Gastroesophageal sphincter (tissue), 4 donors: ENCODE results near the gene ECHS1. TPM values are rescaled to one million over a fixed set of nuclear protein-coding genes. Genes with fewer than 3 reads are reported as not detected.
A peak's percentile ranks its signal among the peaks of the same experiment; 100 is the strongest.

Source experiments
- ATAC-seq: fragments of 150-250 bp; one replicate; pipeline ENCODE4 v1.9.1; 2016; ENCODE audit warnings: mild to moderate bottlenecking, moderate library complexity
- H3K27ac ChIP-seq, 4 donors: fragments of 200-600 bp; sonication (generic) in 3 of 4; 1 replicate in 3 of 4; 2 replicates in 1 of 4; pipeline ENCODE4 v1.5.1; 2016 to 2019
- H3K27me3 ChIP-seq: fragments of 200-600 bp; sonication (generic); one replicate; pipeline ENCODE4 v1.5.1; 2019
- H3K36me3 ChIP-seq, 2 donors: fragments of 200-600 bp; sonication (generic); one replicate each; pipeline ENCODE4 v1.5.1; 2019; ENCODE audit warnings: control low read depth in 1 of 2
- H3K4me1 ChIP-seq, 3 donors: fragments of 200-600 bp; sonication (generic); 1 replicate in 2 of 3; 2 replicates in 1 of 3; pipeline ENCODE4 v1.5.1; 2016 to 2019; ENCODE audit warnings: control low read depth in 2 of 3
- H3K4me3 ChIP-seq, 2 donors: fragments of 200-600 bp; sonication (generic); one replicate each; pipeline ENCODE4 v1.5.1; 2019; ENCODE audit warnings: mild to moderate bottlenecking in 1 of 2, moderate library complexity in 1 of 2
- H3K9me3 ChIP-seq, 3 donors: fragments of 200-600 bp; sonication (generic); one replicate each; pipeline ENCODE4 v1.5.1; 2017 to 2019; ENCODE audit warnings: control low read depth in 2 of 3
- EP300 ChIP-seq: sonication (generic); formaldehyde crosslinking; IDR thresholded peaks from one replicate; pipeline ENCODE4 v1.6.1; 2017; ENCODE audit warnings: antibody characterized with exemption, mild to moderate bottlenecking
- POLR2A ChIP-seq, 2 donors: fragments of 450-650 bp; IDR thresholded peaks; one replicate each; pipeline ENCODE4 v1.6.1; 2017; ENCODE audit warnings: antibody characterized with exemption in 2 of 2, mild to moderate bottlenecking in 2 of 2, moderate library complexity in 1 of 2
- POLR2AphosphoS5 ChIP-seq: sonication (generic); formaldehyde crosslinking; IDR thresholded peaks from one replicate; pipeline ENCODE4 v1.6.1; 2017; ENCODE audit warnings: antibody characterized with exemption
- WGBS, 2 donors: methylation state at CpG; one replicate each; pipeline ENCODE4 v1.1.5; 2018; ENCODE audit warnings: low coverage in 1 of 2; 5-methylcytosine and 5-hydroxymethylcytosine counted together
- total RNA-seq, 4 donors: library from RNA; depleted of rRNA; stranded (reverse); fragments of >200 nt; gene quantifications; one replicate each; pipeline ENCODE4 v1.1.0, GENCODE V29; 2016
- TF ChIP-seq, protein P1 (sequence below), 4 experiments: fragments of 200-600 bp in 2 of 4; fragments of 450-650 bp in 2 of 4; sonication (generic) in 1 of 4; IDR thresholded peaks; one replicate each; pipeline ENCODE4 v1.5.1; 2017 to 2019; ENCODE audit warnings: antibody characterized with exemption in 4 of 4, mild to moderate bottlenecking in 2 of 4, moderate library complexity in 2 of 4

Gene ECHS1
- total RNA-seq, 4 donors from 2014 or later = 67.7 to 81.8 (median 72.4) TPM

DNA sequence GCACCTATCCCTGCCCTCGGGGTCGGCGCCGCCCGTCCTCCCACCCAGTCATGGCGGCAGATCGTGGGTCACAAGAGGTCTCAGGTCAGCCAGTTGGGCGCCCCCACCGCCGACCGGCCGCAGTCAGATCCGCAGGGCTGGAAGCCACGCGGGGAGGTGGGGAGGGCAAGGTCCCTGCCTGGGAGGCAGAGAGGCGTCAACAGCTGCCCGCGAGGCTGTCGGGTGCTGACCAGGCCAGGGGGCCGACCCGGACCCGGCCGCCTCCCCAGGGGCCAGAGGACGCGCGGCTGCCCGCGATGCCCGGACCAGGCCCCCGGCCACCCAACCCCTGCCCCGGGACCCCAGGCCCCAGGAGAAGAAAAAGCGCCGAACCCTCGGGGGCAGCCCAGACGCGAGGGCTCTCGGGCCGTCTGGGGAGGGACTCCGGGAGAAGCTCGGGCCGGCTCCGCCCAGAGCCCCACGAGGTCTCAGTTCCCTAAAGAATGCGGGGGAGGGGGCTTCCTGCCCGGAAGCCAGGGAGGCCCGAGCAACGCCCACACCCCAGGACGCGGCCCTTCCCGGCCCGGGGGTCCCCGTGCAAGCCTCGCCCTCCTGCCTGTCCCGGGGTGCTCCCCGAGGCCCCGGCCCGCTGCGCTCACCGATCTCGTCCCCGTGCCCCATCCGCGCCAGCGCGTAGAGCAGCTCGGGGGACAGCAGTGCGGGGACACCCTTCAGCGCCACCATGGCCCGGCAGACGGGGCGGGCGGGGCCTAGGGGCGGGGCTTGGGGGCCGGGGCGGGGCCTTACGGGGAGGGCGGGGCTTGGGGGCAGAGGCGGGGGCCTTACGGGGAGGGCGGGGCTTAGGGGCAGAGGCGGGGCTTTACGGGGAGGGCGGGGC, 15.6 kb downstream of the ECHS1 start, which contains the start of gene FUOM:
Gene FUOM (minus strand): TSS at position 735 of the 877 bp plus-strand sequence. CDS start 12 bp downstream, at position 723.
- Histone ChIP-seq H3K36me3 (peaks cover 0 to 23% of the 10 kb centered on the region in 2 donors), H3K9me3 (no peaks in the 10 kb centered on the region), H3K4me3 (peak within 1 kb of the TSS; percentile 45 to 69), H3K27ac (peak within 1 kb of the TSS in 3 of 4 donors; percentile 62 to 76 (median 66)), H3K27me3 (peaks cover 42% of the 10 kb centered on the region), H3K4me1 (peaks cover 0 to 24% (median 11%) of the 10 kb centered on the region in 3 donors)
- WGBS, 2 donors = no CpG with 5 or more reads among the region's 83 CpGs
- peak; percentile 60 for ATAC-seq
- peak in 1 of 2 donors; percentile 27 for TF ChIP-seq POLR2A (IDR thresholded peaks at IDR 0.05)
- no peak for TF ChIP-seq POLR2AphosphoS5
- TF ChIP-seq, protein P1, sequence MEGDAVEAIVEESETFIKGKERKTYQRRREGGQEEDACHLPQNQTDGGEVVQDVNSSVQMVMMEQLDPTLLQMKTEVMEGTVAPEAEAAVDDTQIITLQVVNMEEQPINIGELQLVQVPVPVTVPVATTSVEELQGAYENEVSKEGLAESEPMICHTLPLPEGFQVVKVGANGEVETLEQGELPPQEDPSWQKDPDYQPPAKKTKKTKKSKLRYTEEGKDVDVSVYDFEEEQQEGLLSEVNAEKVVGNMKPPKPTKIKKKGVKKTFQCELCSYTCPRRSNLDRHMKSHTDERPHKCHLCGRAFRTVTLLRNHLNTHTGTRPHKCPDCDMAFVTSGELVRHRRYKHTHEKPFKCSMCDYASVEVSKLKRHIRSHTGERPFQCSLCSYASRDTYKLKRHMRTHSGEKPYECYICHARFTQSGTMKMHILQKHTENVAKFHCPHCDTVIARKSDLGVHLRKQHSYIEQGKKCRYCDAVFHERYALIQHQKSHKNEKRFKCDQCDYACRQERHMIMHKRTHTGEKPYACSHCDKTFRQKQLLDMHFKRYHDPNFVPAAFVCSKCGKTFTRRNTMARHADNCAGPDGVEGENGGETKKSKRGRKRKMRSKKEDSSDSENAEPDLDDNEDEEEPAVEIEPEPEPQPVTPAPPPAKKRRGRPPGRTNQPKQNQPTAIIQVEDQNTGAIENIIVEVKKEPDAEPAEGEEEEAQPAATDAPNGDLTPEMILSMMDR (IDR thresholded peaks at IDR 0.05) = no peak
- TF ChIP-seq EP300 = no peak

DNA sequence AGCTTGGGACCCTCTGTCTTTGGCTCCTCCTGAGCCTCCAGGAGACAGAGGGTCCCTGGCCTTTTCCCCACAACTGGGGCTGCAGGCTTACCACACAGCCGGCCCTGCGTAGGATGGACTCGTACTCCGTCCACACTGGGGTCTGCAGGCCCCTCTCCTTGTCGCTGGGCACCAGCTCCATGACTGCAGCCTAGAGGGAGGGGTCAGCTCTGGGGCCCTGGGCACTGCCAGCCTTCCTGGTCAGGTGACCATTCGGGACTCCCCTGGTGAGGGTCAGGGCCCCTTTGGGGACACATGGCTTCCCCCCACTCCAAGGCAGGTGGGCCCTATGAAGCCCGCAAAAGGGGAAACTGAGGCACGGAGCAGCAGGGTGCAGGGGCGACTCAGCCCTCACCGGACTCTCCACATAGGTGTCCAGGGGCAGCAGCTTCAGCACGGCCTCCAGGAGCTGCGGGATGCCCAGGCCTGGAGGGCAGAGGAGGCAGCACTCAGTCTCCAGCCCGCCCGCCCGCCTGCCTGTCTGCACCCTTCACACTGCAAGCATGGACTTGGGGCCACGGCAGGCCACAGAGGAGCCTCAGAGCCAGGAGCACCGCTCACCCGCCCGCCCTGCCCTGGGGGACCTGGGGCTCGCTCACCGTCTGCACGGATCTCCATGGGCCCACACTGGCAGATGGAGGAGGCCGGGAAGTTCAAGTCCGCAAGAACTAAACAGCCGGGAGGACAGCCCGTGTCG, 16.4 kb downstream of the ECHS1 start:
- TF ChIP-seq EP300 (no peak), POLR2AphosphoS5 (no peak), POLR2A (IDR thresholded peaks at IDR 0.05) (no peak)
- TF ChIP-seq, protein P1 (IDR thresholded peaks at IDR 0.05) = no peak
- no peaks in the 10 kb centered on the region for H3K9me3 ChIP-seq
- H3K36me3 ChIP-seq = peaks cover 0 to 15% of the 10 kb centered on the region in 2 donors
- H3K27me3 ChIP-seq = peaks cover 47% of the 10 kb centered on the region
- peak overlapping the region; percentile 45 to 69 for H3K4me3 ChIP-seq
- H3K4me1 ChIP-seq = peaks cover 0 to 24% (median 11%) of the 10 kb centered on the region in 3 donors
- ATAC-seq = no peak
- 0% methylated on average over 2 of the region's 27 CpGs; no CpG with 5 or more reads in 1 of the 2 donors for WGBS, 2 donors
- H3K27ac ChIP-seq = peak overlapping the region in 1 of 4 donors; percentile 76

DNA sequence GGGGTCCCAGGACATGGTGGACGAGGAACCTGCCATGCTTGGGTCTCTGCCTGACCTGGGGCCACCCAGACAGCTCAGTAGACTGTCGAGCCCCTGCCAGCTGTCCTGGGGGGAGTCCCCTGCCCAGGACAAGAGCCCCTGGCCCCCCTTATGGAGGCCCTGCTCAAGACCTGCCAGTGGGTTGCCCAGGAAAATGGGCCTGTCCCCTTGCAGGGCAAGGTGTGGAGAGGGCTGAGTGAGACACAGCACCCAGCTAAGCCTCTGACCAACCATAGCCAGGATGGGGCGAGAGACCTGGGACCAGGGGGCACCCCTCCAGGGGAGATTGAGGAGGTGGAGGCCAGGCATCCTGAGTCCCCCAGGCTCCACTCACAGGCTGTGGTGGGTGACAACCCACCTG, 17.2 kb downstream of the ECHS1 start:
- H3K9me3 ChIP-seq = no peaks in the 10 kb centered on the region
- peaks cover 55% of the 10 kb centered on the region for H3K27me3 ChIP-seq
- H3K4me1 ChIP-seq = peaks cover 0 to 24% (median 11%) of the 10 kb centered on the region in 3 donors
- no peak overlapping the region for H3K27ac ChIP-seq
- peaks cover 0 to 11% of the 10 kb centered on the region in 2 donors for H3K36me3 ChIP-seq
- no peak overlapping the region for H3K4me3 ChIP-seq
- no peak for ATAC-seq
- TF ChIP-seq POLR2A (IDR thresholded peaks at IDR 0.05) = no peak
- 100% methylated on average over 1 of the region's 3 CpGs; no CpG with 5 or more reads in 1 of the 2 donors for WGBS, 2 donors

DNA sequence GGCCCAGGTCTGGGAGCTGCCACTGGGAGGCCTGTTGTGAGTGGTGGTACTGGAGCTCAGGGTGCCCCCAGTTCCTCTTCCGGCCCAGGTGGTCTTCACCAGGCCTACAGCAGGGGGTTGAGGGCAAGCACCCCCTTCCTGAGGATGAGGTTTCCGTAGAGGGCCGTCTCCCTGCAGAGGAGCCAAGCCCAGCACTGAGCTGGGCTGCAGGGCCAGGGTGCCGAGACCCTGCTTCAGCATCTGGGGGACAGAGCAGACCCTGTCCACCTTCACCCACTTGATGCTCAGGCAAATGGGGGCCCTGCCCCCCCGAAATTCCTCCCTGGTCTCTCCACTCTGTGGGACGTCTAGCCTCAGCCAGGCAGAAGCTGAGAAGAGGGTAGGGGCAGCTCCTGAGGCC, 17.9 kb downstream of the ECHS1 start:
- ATAC-seq = no peak
- Histone ChIP-seq H3K4me3 (no peak overlapping the region), H3K36me3 (peaks cover 0 to 11% of the 10 kb centered on the region in 2 donors), H3K27ac (no peak overlapping the region), H3K27me3 (peaks cover 62% of the 10 kb centered on the region), H3K9me3 (no peaks in the 10 kb centered on the region), H3K4me1 (peaks cover 0 to 24% (median 11%) of the 10 kb centered on the region in 3 donors)
- TF ChIP-seq, protein P1 (IDR thresholded peaks at IDR 0.05) = no peak
- TF ChIP-seq POLR2AphosphoS5 = no peak
- TF ChIP-seq EP300 = no peak
- TF ChIP-seq POLR2A (IDR thresholded peaks at IDR 0.05) = no peak
- no CpG with 5 or more reads among the region's 6 CpGs for WGBS, 2 donors

DNA sequence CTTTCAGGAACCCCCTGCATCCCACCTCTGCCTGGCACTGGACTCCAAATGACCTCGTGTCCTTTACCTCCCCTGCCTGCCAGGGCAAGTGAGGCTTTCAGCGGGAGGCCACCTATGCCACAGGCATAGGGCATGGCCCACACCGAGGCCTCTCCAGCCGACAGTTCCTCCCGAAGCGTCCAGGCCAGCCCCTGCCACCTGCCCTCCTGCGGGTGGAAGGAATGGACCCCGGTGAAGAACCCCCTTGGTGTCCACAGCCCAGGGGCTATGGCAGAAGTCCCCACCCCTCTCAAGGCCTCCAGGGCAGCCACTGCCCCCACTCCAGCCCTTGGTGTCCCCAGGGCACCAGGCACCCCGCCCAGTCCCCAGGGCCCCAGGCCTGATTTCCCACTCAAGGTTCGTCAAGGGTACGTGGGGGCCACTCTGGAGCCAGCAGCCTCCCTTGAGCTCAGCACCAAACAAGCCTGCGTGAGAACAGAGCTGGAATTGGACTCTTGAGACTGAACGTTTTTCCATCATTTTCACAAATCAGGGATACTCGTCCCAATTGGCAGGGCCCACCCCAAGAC, 18.4 kb downstream of the ECHS1 start:
- H3K4me1 ChIP-seq = peaks cover 0 to 24% (median 11%) of the 10 kb centered on the region in 3 donors
- TF ChIP-seq POLR2A (IDR thresholded peaks at IDR 0.05) = no peak
- TF ChIP-seq, protein P1 (IDR thresholded peaks at IDR 0.05) = no peak
- no peak for TF ChIP-seq POLR2AphosphoS5
- no peak for TF ChIP-seq EP300
- no peak overlapping the region for H3K4me3 ChIP-seq
- H3K27ac ChIP-seq = no peak overlapping the region
- H3K9me3 ChIP-seq = no peaks in the 10 kb centered on the region
- H3K36me3 ChIP-seq = peaks cover 0 to 11% of the 10 kb centered on the region in 2 donors
- no peak for ATAC-seq
- peaks cover 67% of the 10 kb centered on the region for H3K27me3 ChIP-seq
- no CpG with 5 or more reads among the region's 14 CpGs for WGBS, 2 donors
